GM10248 (cell line): ENCODE measurements around the gene SPTAN1.

Source experiments
- CTCF ChIA-PET: fragments of 300-600 bp; sonication (Branson Sonifier 250); formaldehyde crosslinking; extraction: SDS; loops from one replicate; lab custom pipeline; 2021; ENCODE audit warnings: antibody characterized with exemption; lab: Yijun Ruan, JAX
- POLR2A ChIA-PET: fragments of 350-650 bp; sonication (Branson Sonifier 250); formaldehyde crosslinking; extraction: SDS; loops from one replicate; lab custom pipeline; 2020; ENCODE audit warnings: antibody characterized with exemption; lab: Yijun Ruan, JAX
- DNase-seq: peaks from one replicate; pipeline ENCODE4 v3.0.0; 2012; ENCODE audit errors: extremely low spot score
- TF ChIP-seq, protein P1 (sequence below): IDR thresholded peaks from 2 replicates; pipeline ENCODE4 v1.5.1; 2012; ENCODE audit warnings: mild to moderate bottlenecking, low read depth; ENCODE audit errors: extremely low read depth, missing control alignments, control extremely low read depth

SPTAN1 gene

GRCh38 chr9:128621730-128622455 lies 69.5 kb downstream of the SPTAN1 start:
- CTCF ChIA-PET, result interaction anchor here (2.1 kb wide), 1 partner anchor 11 kb away, joined by 7 read pairs; no protein-coding TSS in a partner anchor
- no peak for DNase-seq
- POLR2A ChIA-PET, result no interaction called here
- TF ChIP-seq, protein P1, sequence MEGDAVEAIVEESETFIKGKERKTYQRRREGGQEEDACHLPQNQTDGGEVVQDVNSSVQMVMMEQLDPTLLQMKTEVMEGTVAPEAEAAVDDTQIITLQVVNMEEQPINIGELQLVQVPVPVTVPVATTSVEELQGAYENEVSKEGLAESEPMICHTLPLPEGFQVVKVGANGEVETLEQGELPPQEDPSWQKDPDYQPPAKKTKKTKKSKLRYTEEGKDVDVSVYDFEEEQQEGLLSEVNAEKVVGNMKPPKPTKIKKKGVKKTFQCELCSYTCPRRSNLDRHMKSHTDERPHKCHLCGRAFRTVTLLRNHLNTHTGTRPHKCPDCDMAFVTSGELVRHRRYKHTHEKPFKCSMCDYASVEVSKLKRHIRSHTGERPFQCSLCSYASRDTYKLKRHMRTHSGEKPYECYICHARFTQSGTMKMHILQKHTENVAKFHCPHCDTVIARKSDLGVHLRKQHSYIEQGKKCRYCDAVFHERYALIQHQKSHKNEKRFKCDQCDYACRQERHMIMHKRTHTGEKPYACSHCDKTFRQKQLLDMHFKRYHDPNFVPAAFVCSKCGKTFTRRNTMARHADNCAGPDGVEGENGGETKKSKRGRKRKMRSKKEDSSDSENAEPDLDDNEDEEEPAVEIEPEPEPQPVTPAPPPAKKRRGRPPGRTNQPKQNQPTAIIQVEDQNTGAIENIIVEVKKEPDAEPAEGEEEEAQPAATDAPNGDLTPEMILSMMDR, result no peak

GRCh38 chr9:128624566-128624965 lies 72.2 kb downstream of the SPTAN1 start:
- ChIA-PET CTCF (interaction anchor here (0.8 kb wide), 1 partner anchor 74 kb away, joined by 3 read pairs; no protein-coding TSS in a partner anchor), POLR2A (no interaction called here)
- TF ChIP-seq, protein P1, result no peak
- no peak for DNase-seq

DNA sequence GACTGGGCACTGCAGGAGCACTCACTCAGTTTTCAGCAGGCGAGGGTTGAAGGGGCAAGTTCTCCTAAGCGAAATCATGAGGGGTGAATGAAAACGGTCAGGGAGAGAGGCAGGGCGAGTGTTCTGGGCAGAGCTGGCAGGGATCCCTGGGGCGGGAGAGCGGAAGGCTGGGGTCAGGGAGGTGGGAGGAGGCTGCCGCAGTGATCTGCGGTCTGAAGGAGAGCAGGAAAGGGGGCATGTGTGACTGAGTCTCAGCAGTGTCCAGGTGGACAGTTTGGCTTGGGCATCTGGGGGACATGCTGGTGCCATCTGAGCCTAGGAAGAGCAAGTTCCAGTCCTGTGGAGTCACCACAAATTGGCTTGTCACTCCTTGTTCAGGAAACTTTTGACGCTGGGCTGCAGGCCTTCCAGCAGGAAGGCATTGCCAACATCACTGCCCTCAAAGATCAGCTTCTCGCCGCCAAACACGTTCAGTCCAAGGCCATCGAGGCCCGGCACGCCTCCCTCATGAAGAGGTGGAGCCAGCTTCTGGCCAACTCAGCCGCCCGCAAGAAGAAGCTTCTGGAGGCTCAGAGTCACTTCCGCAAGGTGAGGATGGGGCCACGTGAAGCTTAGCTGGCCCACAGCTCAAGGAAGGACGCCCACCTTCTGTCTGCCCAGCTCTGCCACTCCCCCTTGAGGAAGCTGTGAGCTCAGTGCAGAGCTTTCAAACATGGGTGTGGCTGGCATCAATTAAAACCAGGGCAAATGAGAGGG lies 73.2 kb downstream of the SPTAN1 start:
- ChIA-PET CTCF (no interaction called here), POLR2A (interaction anchor here (0.7 to 1.1 kb wide), 2 partner anchors 73 to 76 kb away, joined by 3 to 4 read pairs; partner anchors contain the start of gene SPTAN1)
- TF ChIP-seq, protein P1, result no peak
- no peak for DNase-seq

DNA sequence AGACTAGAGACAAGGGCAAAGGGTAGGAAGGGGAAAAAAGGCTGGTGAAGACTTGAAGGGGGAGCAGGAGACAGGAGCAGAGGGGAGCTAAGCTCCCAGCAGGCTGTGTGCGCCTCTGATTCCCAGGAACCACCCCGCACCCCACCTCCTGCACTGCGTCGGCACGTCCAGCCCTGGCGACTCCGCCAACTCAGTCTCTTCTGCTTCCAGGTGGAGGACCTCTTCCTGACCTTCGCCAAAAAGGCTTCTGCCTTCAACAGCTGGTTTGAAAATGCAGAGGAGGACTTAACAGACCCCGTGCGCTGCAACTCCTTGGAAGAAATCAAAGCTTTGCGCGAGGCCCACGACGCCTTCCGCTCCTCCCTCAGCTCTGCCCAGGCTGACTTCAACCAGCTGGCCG lies 73.8 kb downstream of the SPTAN1 start:
- no peak for DNase-seq
- POLR2A ChIA-PET, result interaction anchor here (0.7 kb wide), 1 partner anchor 76 kb away, joined by 4 read pairs; no protein-coding TSS in a partner anchor
- TF ChIP-seq, protein P1, result no peak
- CTCF ChIA-PET, result no interaction called here

DNA sequence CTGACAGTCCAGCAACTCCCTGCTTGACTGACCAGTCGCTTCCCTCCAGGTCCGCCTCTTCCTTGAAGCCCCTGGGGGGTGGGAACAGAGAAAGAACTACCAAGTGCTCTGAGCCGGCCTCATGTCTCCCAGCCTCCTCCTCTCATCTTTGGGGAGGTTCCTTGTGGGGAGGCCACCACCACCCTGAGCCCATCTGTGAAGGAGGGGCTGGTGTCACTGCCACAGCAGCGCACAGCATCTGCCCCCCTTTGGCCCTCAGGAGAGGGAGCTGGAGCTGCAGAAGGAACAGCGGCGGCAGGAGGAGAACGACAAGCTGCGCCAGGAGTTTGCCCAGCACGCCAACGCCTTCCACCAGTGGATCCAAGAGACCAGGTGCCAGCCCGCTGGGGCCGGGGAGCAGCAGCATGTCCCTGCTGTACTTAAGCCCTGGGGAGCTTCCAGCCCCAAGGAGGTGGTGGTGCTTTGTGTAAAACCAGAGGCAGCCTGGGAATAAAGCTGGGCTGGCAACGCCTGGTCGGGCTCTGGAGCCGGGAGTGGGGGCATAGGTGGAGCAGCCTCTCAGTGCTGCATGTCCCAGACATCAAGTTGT lies 74.8 kb downstream of the SPTAN1 start:
- DNase-seq, result no peak
- POLR2A ChIA-PET, result interaction anchor here (0.6 kb wide), 1 partner anchor 186 kb away, joined by 4 read pairs; no protein-coding TSS in a partner anchor
- TF ChIP-seq, protein P1, result no peak
- CTCF ChIA-PET, result no interaction called here

GRCh38 chr9:128627906-128628305 lies 75.5 kb downstream of the SPTAN1 start:
- no peak for DNase-seq
- TF ChIP-seq, protein P1, result no peak
- ChIA-PET CTCF (no interaction called here), POLR2A (interaction anchor here (0.6 kb wide), 1 partner anchor 186 kb away, joined by 4 read pairs; no protein-coding TSS in a partner anchor)
